Subcutaneous adipose tissue (tissue), 4 donors: Measurements from ENCODE around the gene RAPGEF4. TPM values are rescaled to one million over a fixed set of nuclear protein-coding genes. Genes with fewer than 3 reads are reported as not detected.

Experiments
- CTCF ChIP-seq: fragments of 450-650 bp; IDR thresholded peaks from one replicate; pipeline ENCODE4 v1.5.1; 2016; ENCODE audit warnings: low read depth, mild to moderate bottlenecking, control low read depth, antibody characterized with exemption, moderate library complexity
- total RNA-seq, 4 donors: library from RNA; depleted of rRNA; stranded (reverse); fragments of >200 nt; gene quantifications; one replicate each; pipeline ENCODE4 v1.1.0, GENCODE V29; 2016

RAPGEF4 gene
- total RNA-seq, 4 donors from 2014 or later, result 7.0 to 15.0 (median 11.2) TPM

- no peak for TF ChIP-seq CTCF
These were observed 111.5 kb downstream of the RAPGEF4 start for GRCh38 chr2:172847188-172847587.

- no peak for TF ChIP-seq CTCF
These were observed 112.9 kb downstream of the RAPGEF4 start for GRCh38 chr2:172848519-172848918.

GRCh38 chr2:172849519-172850217 lies 114.0 kb downstream of the RAPGEF4 start:
- TF ChIP-seq CTCF, result no peak

- no peak for TF ChIP-seq CTCF
These were observed 119.9 kb downstream of the RAPGEF4 start for GRCh38 chr2:172855588-172855987.

GRCh38 chr2:172856606-172857005 lies 121.0 kb downstream of the RAPGEF4 start:
- no peak for TF ChIP-seq CTCF

- no peak for TF ChIP-seq CTCF
These were observed 122.8 kb downstream of the RAPGEF4 start for GRCh38 chr2:172858473-172858745.

- no peak for TF ChIP-seq CTCF
These were observed 124.1 kb downstream of the RAPGEF4 start for GRCh38 chr2:172859581-172860335.
